ENCODE data around the gene TTC33. TPM values are rescaled to one million over a fixed set of nuclear protein-coding genes. Genes with fewer than 3 reads are reported as not detected.
"Not testable (repeated sequence)": the region's sequence is repeated elsewhere in the genome, so short reads cannot be mapped to it uniquely, and the experiment has no call there.

Gene TTC33
- total RNA-seq, 4 donors from 2014 or later = 18.8 to 123 (median 39.7) TPM

- intact Hi-C loops (cut with DNase I; ENCODE audit: low total_unique reads) = no loop called here
- no peak overlapping the region for H3K4me3 ChIP-seq
- no peaks in the 10 kb centered on the region for H3K27me3 ChIP-seq
- no peaks in the 10 kb centered on the region for H3K36me3 ChIP-seq
- H3K9me3 ChIP-seq = no peaks in the 10 kb centered on the region
- TF ChIP-seq, protein P1, sequence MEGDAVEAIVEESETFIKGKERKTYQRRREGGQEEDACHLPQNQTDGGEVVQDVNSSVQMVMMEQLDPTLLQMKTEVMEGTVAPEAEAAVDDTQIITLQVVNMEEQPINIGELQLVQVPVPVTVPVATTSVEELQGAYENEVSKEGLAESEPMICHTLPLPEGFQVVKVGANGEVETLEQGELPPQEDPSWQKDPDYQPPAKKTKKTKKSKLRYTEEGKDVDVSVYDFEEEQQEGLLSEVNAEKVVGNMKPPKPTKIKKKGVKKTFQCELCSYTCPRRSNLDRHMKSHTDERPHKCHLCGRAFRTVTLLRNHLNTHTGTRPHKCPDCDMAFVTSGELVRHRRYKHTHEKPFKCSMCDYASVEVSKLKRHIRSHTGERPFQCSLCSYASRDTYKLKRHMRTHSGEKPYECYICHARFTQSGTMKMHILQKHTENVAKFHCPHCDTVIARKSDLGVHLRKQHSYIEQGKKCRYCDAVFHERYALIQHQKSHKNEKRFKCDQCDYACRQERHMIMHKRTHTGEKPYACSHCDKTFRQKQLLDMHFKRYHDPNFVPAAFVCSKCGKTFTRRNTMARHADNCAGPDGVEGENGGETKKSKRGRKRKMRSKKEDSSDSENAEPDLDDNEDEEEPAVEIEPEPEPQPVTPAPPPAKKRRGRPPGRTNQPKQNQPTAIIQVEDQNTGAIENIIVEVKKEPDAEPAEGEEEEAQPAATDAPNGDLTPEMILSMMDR (IDR thresholded peaks at IDR 0.05) = no peak
- no peak for TF ChIP-seq POLR2A (IDR thresholded peaks at IDR 0.05)
- peaks cover 0 to 3% of the 10 kb centered on the region in 2 donors for H3K4me1 ChIP-seq
- no peak overlapping the region for H3K27ac ChIP-seq
- no peak for DNase-seq
These were observed 20.8 kb downstream of the TTC33 start for GRCh38 chr5:40734986-40735385.

GRCh38 chr5:40733879-40734563 is 21.7 kb downstream of the TTC33 start:
- Histone ChIP-seq H3K4me3 (no peak overlapping the region), H3K27me3 (no peaks in the 10 kb centered on the region), H3K4me1 (peaks cover 0 to 3% of the 10 kb centered on the region in 2 donors), H3K27ac (peak overlapping the region in 1 of 2 donors; percentile 22), H3K9me3 (no peaks in the 10 kb centered on the region), H3K36me3 (no peaks in the 10 kb centered on the region)
- no peak for DNase-seq
- TF ChIP-seq POLR2A (IDR thresholded peaks at IDR 0.05) = no peak
- TF ChIP-seq, protein P1 (IDR thresholded peaks at IDR 0.05) = no peak
- intact Hi-C loops (cut with DNase I; ENCODE audit: low total_unique reads) = no loop called here

DNA sequence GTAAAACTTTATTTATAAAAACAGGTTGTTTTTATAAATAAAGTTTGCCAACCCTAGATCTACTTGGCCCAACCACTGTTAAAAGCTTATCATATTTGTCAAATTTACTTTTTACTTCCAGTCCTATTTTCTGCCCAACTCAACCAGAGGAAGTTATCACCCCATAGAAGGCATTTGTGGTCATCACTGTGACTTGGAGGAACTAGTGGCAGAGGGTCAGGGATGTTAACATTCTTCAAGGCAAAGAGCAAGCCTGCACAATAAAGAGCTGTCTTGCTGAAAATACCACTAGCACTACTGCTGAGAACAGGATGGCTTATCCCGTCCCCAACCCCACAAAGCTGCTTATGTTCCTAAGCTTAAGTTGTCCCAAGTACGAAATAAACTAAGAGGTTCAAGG is 22.3 kb downstream of the TTC33 start:
- intact Hi-C loops (cut with DNase I; ENCODE audit: low total_unique reads) = no loop called here
- no peaks in the 10 kb centered on the region for H3K36me3 ChIP-seq
- H3K27me3 ChIP-seq = no peaks in the 10 kb centered on the region
- H3K4me3 ChIP-seq = no peak overlapping the region
- no peaks in the 10 kb centered on the region for H3K9me3 ChIP-seq
- DNase-seq = no peak
- TF ChIP-seq, protein P1 (IDR thresholded peaks at IDR 0.05) = no peak
- TF ChIP-seq POLR2A (IDR thresholded peaks at IDR 0.05) = no peak
- peaks cover 0 to 3% of the 10 kb centered on the region in 2 donors for H3K4me1 ChIP-seq
- H3K27ac ChIP-seq = no peak overlapping the region

GRCh38 chr5:40722497-40722911 is 33.3 kb downstream of the TTC33 start:
- H3K4me1 ChIP-seq; intact Hi-C loops (cut with DNase I; ENCODE audit: low total_unique reads); H3K27me3 ChIP-seq; DNase-seq; H3K9me3 ChIP-seq; H3K27ac ChIP-seq; H3K36me3 ChIP-seq; H3K4me3 ChIP-seq: not testable (repeated sequence)

- DNase-seq = no peak
- intact Hi-C loops (cut with DNase I; ENCODE audit: low total_unique reads) = no loop called here
- Histone ChIP-seq H3K27me3 (no peaks in the 10 kb centered on the region), H3K4me1 (no peaks in the 10 kb centered on the region), H3K4me3 (no peak overlapping the region), H3K27ac (no peak overlapping the region), H3K9me3 (no peaks in the 10 kb centered on the region), H3K36me3 (no peaks in the 10 kb centered on the region)
- TF ChIP-seq, protein P1 (IDR thresholded peaks at IDR 0.05) = no peak
- TF ChIP-seq POLR2A (IDR thresholded peaks at IDR 0.05) = no peak
These were observed 35.7 kb downstream of the TTC33 start for GRCh38 chr5:40720069-40720468.
